Activated T-cell treated with anti-CD3 and anti-CD28 coated beads for 4 hours (primary cell): ENCODE measurements around the gene DBP.
"Not testable (repeated sequence)": the region's sequence is repeated elsewhere in the genome, so short reads cannot be mapped to it uniquely, and the experiment has no call there.

Source experiments
- DNase-seq: peaks from one replicate; pipeline ENCODE4 v3.0.0-alpha.2; 2020

Gene DBP

GRCh38 chr19:48638831-48639381, 1.7 kb upstream of the DBP start:
- no peak for DNase-seq

- DNase-seq: peak; percentile 69
Measured at GRCh38 chr19:48637948-48638830, 1.0 kb upstream of the DBP start.

GRCh38 chr19:48637449-48637947, 319 bp upstream of the DBP start:
- peak; percentile 99 for DNase-seq

- DNase-seq: no peak
Measured at GRCh38 chr19:48635966-48636858, 967 bp downstream of the DBP start.

- DNase-seq: peak; percentile 66
Measured at GRCh38 chr19:48635263-48635965, 1.8 kb downstream of the DBP start.

- DNase-seq: peak; percentile 88
Measured at GRCh38 chr19:48634424-48635262, 2.5 kb downstream of the DBP start.

- no peak for DNase-seq
Measured at GRCh38 chr19:48634036-48634342, 3.2 kb downstream of the DBP start.

- DNase-seq: no peak
Measured at GRCh38 chr19:48633148-48634035, 3.8 kb downstream of the DBP start.

- DNase-seq: no peak
Measured at GRCh38 chr19:48632692-48633147, 4.5 kb downstream of the DBP start.

- not testable (repeated sequence) for DNase-seq
Measured at GRCh38 chr19:48632286-48632685, 4.9 kb downstream of the DBP start.

- DNase-seq: no peak
Measured at GRCh38 chr19:48631225-48631624, 6.0 kb downstream of the DBP start.

- DNase-seq: no peak
Measured at GRCh38 chr19:48630296-48631063, 6.7 kb downstream of the DBP start.

- DNase-seq: no peak
Measured at GRCh38 chr19:48629599-48630295, 7.4 kb downstream of the DBP start.

- DNase-seq: no peak
Measured at GRCh38 chr19:48629297-48629598, 7.9 kb downstream of the DBP start.

- DNase-seq: no peak
Measured at GRCh38 chr19:48628486-48629296, 8.5 kb downstream of the DBP start.

- no peak for DNase-seq
Measured at GRCh38 chr19:48627865-48628314, 9.3 kb downstream of the DBP start.

- no peak for DNase-seq
Measured at GRCh38 chr19:48627201-48627864, 9.8 kb downstream of the DBP start.

- no peak for DNase-seq
Measured at GRCh38 chr19:48625891-48626327, 11.3 kb downstream of the DBP start.
